GM18505 (cell line): Measurements from ENCODE around the gene ABLIM2.

Experiments
- ATAC-seq: cut with Tn5 transposase; IDR thresholded peaks from one replicate; pipeline ENCODE4 v1.9.1; 2021; ENCODE audit not compliant: unreplicated experiment
- POLR2A ChIP-seq: IDR thresholded peaks from 4 replicates; pipeline ENCODE4 v1.6.1; 2011; ENCODE audit warnings: borderline replicate concordance; ENCODE audit not compliant: insufficient read depth, insufficient read length; ENCODE audit errors: extremely low read depth

Gene ABLIM2

GRCh38 chr4:8158710-8159536 lies at the start of gene ABLIM2:
ABLIM2 (minus strand) TSS chr4:8158813; CDS start chr4:8158689, 124 bp downstream.
- ATAC-seq = peak; percentile 97
- TF ChIP-seq POLR2A = peak; percentile 74

- ATAC-seq = no peak
- no peak for TF ChIP-seq POLR2A
Observed at GRCh38 chr4:8207314-8207713, 48.7 kb upstream of the ABLIM2 start.

GRCh38 chr4:8205749-8206611 lies 47.4 kb upstream of the ABLIM2 start:
- no peak for ATAC-seq
- TF ChIP-seq POLR2A = no peak

GRCh38 chr4:8205241-8205707 lies 46.7 kb upstream of the ABLIM2 start:
- ATAC-seq = no peak
- TF ChIP-seq POLR2A = no peak

GRCh38 chr4:8204576-8205227 lies 46.1 kb upstream of the ABLIM2 start:
- TF ChIP-seq POLR2A = no peak
- ATAC-seq = no peak

- ATAC-seq = no peak
- no peak for TF ChIP-seq POLR2A
Observed at GRCh38 chr4:8203817-8204216, 45.2 kb upstream of the ABLIM2 start.

GRCh38 chr4:8203052-8203401 lies 44.4 kb upstream of the ABLIM2 start:
- ATAC-seq = no peak
- TF ChIP-seq POLR2A = no peak

- ATAC-seq = no peak
- TF ChIP-seq POLR2A = no peak
Observed at GRCh38 chr4:8202108-8203051, 43.8 kb upstream of the ABLIM2 start.

GRCh38 chr4:8201321-8201781 lies 42.7 kb upstream of the ABLIM2 start:
- TF ChIP-seq POLR2A = peak; percentile 38
- peak; percentile 28 for ATAC-seq

- TF ChIP-seq POLR2A = peak; percentile 11
- no peak for ATAC-seq
Observed at GRCh38 chr4:8200302-8200975, 41.8 kb upstream of the ABLIM2 start.

GRCh38 chr4:8199594-8200301 lies 41.1 kb upstream of the ABLIM2 start:
- no peak for ATAC-seq
- TF ChIP-seq POLR2A = no peak
